Endothelial cell of umbilical vein (primary cell): ENCODE measurements around the gene TAS2R3. TPM values are rescaled to one million over a fixed set of nuclear protein-coding genes. Genes with fewer than 3 reads are reported as not detected.

Experiments
- BruUV-seq: library from RNA; stranded (reverse); fragments of 400-500 nt; replicated peaks from 2 replicates; lab custom pipeline; 2021; lab: Mats Ljungman, UMichigan
- CTCF ChIA-PET: fragments of 300-600, 350-600 bp; sonication (Branson Sonifier 250); formaldehyde crosslinking; loops from one replicate; lab custom pipeline; 2021; ENCODE audit warnings: antibody characterized with exemption, inconsistent platforms; lab: Charles Lee
- POLR2A ChIA-PET: fragments of 300-600, 350-600 bp; sonication (Branson Sonifier 250); formaldehyde crosslinking; loops from one replicate; lab custom pipeline; 2021; ENCODE audit warnings: antibody characterized with exemption, inconsistent platforms; lab: Charles Lee
- DNase-seq: peaks from one replicate; pipeline ENCODE4 v3.0.0-alpha.2; 2011; ENCODE audit warnings: low read depth, low spot score
- FAIRE-seq: peaks from 2 replicates; lab custom pipeline; 2011; peaks lifted over from hg19 to GRCh38; lab: Jason Lieb, UNC
- H2AFZ ChIP-seq: 2 replicates; pipeline ENCODE4 v1.6.0; 2012; ENCODE audit warnings: low read depth, low read length, control low read depth, inconsistent platforms
- H3K27ac ChIP-seq: 2 replicates; pipeline ENCODE4 v1.5.1; 2011; ENCODE audit warnings: low read depth, mild to moderate bottlenecking, control low read depth, low read length, moderate library complexity; ENCODE audit not compliant: insufficient read depth
- H3K27me3 ChIP-seq, 2 experiments: 2 replicates each; pipeline versions ENCODE4 v1.6.0 to v1.6.1; 2011; ENCODE audit warnings: low read length in 2 of 2, mixed read lengths in 1 of 2; ENCODE audit not compliant: control insufficient read depth in 2 of 2, insufficient read depth in 2 of 2
- H3K36me3 ChIP-seq, 2 experiments: 2 replicates in 1 of 2; 3 replicates in 1 of 2; pipeline ENCODE4 v1.5.1; 2011; ENCODE audit warnings: low read length in 2 of 2, mild to moderate bottlenecking in 1 of 2, moderate library complexity in 1 of 2; ENCODE audit not compliant: control insufficient read depth in 2 of 2, insufficient read depth in 2 of 2; ENCODE audit errors: extremely low read depth in 1 of 2
- H3K4me1 ChIP-seq: 3 replicates; pipeline ENCODE4 v1.5.1; 2011; ENCODE audit warnings: mild to moderate bottlenecking, low read length; ENCODE audit not compliant: control insufficient read depth, insufficient read depth; ENCODE audit errors: extremely low read depth
- H3K4me2 ChIP-seq: 2 replicates; pipeline ENCODE4 v1.6.1; 2011; ENCODE audit warnings: low read length, control low read depth, mixed read lengths; ENCODE audit not compliant: insufficient read depth
- H3K4me3 ChIP-seq, 3 experiments: fragments of 200-600 bp in 1 of 3; sonication (generic), shearing (Covaris generic) in 1 of 3; replicated peaks in 1 of 3; 2 replicates each; pipeline ENCODE4 v1.5.1; 2011 to 2016; ENCODE audit warnings: control low read depth in 3 of 3, low read length in 3 of 3, mild to moderate bottlenecking in 2 of 3, inconsistent platforms in 1 of 3, low read depth in 1 of 3, moderate library complexity in 1 of 3; ENCODE audit not compliant: insufficient read depth in 1 of 3
- H3K79me2 ChIP-seq: 2 replicates; pipeline ENCODE4 v1.6.0; 2012; ENCODE audit warnings: low read length, inconsistent platforms; ENCODE audit not compliant: control insufficient read depth, insufficient read depth
- H3K9ac ChIP-seq: replicated peaks from 2 replicates; pipeline ENCODE3; 2011; ENCODE audit warnings: low read length, control low read depth; ENCODE audit not compliant: insufficient read depth; ENCODE audit errors: extremely low read depth
- H3K9me1 ChIP-seq: replicated peaks from 3 replicates; pipeline ENCODE4 v1.6.0; 2011; ENCODE audit warnings: mild to moderate bottlenecking, low read length; ENCODE audit not compliant: control insufficient read depth, insufficient read depth; ENCODE audit errors: extremely low read depth
- H3K9me3 ChIP-seq: replicated peaks from 2 replicates; pipeline ENCODE4 v1.5.1; 2012; ENCODE audit warnings: low read length, inconsistent platforms; ENCODE audit not compliant: control insufficient read depth, insufficient read depth
- H4K20me1 ChIP-seq: replicated peaks from 2 replicates; pipeline ENCODE3; 2011; ENCODE audit warnings: mild to moderate bottlenecking, low read length; ENCODE audit not compliant: control insufficient read depth, insufficient read depth; ENCODE audit errors: extremely low read depth
- CTCF ChIP-seq, 2 donors: IDR thresholded peaks; 1 replicate in 1 of 2; 2 replicates in 1 of 2; pipeline ENCODE4 v1.5.1; 2011; ENCODE audit warnings: low read length in 2 of 2, mild to moderate bottlenecking in 2 of 2, moderate library complexity in 2 of 2, control low read depth in 1 of 2, inconsistent platforms in 1 of 2, low read depth in 1 of 2; ENCODE audit not compliant: insufficient read depth in 1 of 2; ENCODE audit errors: extremely low read depth in 1 of 2
- EZH2 ChIP-seq: IDR thresholded peaks from 2 replicates; pipeline ENCODE4 v1.6.1; 2012; ENCODE audit warnings: borderline replicate concordance, low read depth, mild to moderate bottlenecking, moderate library complexity, low read length, inconsistent platforms; ENCODE audit not compliant: severe bottlenecking
- FOS ChIP-seq: IDR thresholded peaks from 2 replicates; pipeline ENCODE4 v1.6.1; 2011; ENCODE audit warnings: mild to moderate bottlenecking, low read length, moderate library complexity, borderline replicate concordance; ENCODE audit not compliant: insufficient read depth
- GATA2 ChIP-seq: IDR thresholded peaks from 2 replicates; pipeline ENCODE4 v1.7.0; 2011; ENCODE audit warnings: low read depth, mild to moderate bottlenecking, moderate library complexity, mixed read lengths, low read length; ENCODE audit not compliant: insufficient read length, insufficient read depth
- JUN ChIP-seq: IDR thresholded peaks from 2 replicates; pipeline ENCODE4 v1.6.1; 2011; ENCODE audit warnings: borderline replicate concordance, low read depth; ENCODE audit not compliant: insufficient read length, insufficient read depth
- MAX ChIP-seq: IDR thresholded peaks from 2 replicates; pipeline ENCODE4 v1.6.1; 2011; ENCODE audit not compliant: insufficient read depth, insufficient read length
- MYC ChIP-seq: IDR thresholded peaks from one replicate; pipeline ENCODE4 v1.6.1; 2011; ENCODE audit warnings: mild to moderate bottlenecking, low read depth, low read length
- POLR2A ChIP-seq: IDR thresholded peaks from 2 replicates; pipeline ENCODE4 v1.6.1; 2012; ENCODE audit warnings: low read depth, mild to moderate bottlenecking, control low read depth, low read length
- POLR2AphosphoS5 ChIP-seq: IDR thresholded peaks from 2 replicates; pipeline ENCODE4 v1.6.1; 2012; ENCODE audit warnings: low read depth, mild to moderate bottlenecking, control low read depth, low read length, moderate library complexity; ENCODE audit not compliant: insufficient read depth
- dilution Hi-C: fragments of 300-500 bp; cut with MboI; formaldehyde crosslinking; loops from one replicate; pipeline ENCODE4 v1.15.0; 2019; ENCODE audit warnings: low sequenced_read_pairs; ENCODE audit not compliant: extremely low pct_ligation_motif_present
- intact Hi-C: fragments of 100-400 bp; cut with micrococcal nuclease; formaldehyde crosslinking; loops from one replicate; pipeline ENCODE4 v1.10.0; 2022
- polyA plus RNA-seq, 4 experiments: library from polyadenylated mRNA; depleted of rRNA in 3 of 4; stranded (reverse) in 3 of 4; unstranded in 1 of 4; fragments of >200 nt; gene quantifications; 2 replicates each; pipeline versions ENCODE4 v1.2.1 to v1.2.3, GENCODE V29; 2011 to 2012; ENCODE audit warnings: missing spikeins in 1 of 4
- total RNA-seq: library from RNA; stranded (reverse); gene quantifications from 2 replicates; pipeline ENCODE4 v1.2.3, GENCODE V29; 2021

The TAS2R3 gene
- total and polyA plus RNA-seq, 2 donors (not counting 3 experiments of a cell fraction or from before 2014, with no cell fraction given), result 0.08 to 2.0 TPM

- Histone ChIP-seq H3K4me2 (peak overlapping the region; percentile 87), H3K79me2 (peaks cover 36% of the 10 kb centered on the region), H3K27me3 (no peaks in the 10 kb centered on the region), H4K20me1 (no peaks in the 10 kb centered on the region), H3K4me1 (peaks cover 16% of the 10 kb centered on the region), H3K36me3 (peaks cover 3 to 8% of the 10 kb centered on the region in 2 experiments), H3K4me3 (peak overlapping the region; percentile 74 to 99 (median 96)), H2AFZ (peak overlapping the region; percentile 98), H3K9me3 (no peaks in the 10 kb centered on the region), H3K27ac (peak overlapping the region; percentile 62), H3K9me1 (no peaks in the 10 kb centered on the region), H3K9ac (peak overlapping the region; percentile 98)
- ChIA-PET CTCF (interaction anchor here (1.0 to 3.3 kb wide), 25 partner anchors 9 to 1056 kb away, joined by 3 to 83 read pairs (median 7); partner anchors contain the start of genes DENND11 and MRPS33), POLR2A (interaction anchor here (1.0 kb wide), 1 partner anchor 63 kb away, joined by 3 read pairs; no protein-coding TSS in a partner anchor)
- FAIRE-seq (no peak), DNase-seq (peak; percentile 26)
- no peak for TF ChIP-seq POLR2AphosphoS5
- no peak for TF ChIP-seq POLR2A
- no peak for TF ChIP-seq FOS
- TF ChIP-seq CTCF (IDR thresholded peaks at IDR 0.05; ENCODE audit: extremely low read depth in 1 of 2, insufficient read depth in 1 of 2, low read depth in 1 of 2, low read length in 2 of 2), result no peak
- no peak for TF ChIP-seq JUN
- no peak for TF ChIP-seq EZH2
- no peak for TF ChIP-seq MAX
- TF ChIP-seq GATA2, result no peak
- no peak for TF ChIP-seq MYC
- TSS peak; percentile 61 for BruUV-seq
- dilution Hi-C loops (no loop called here), intact Hi-C loops (no loop called here)
Measured at GRCh38 chr7:141737118-141737835, 26.6 kb upstream of the TAS2R3 start.
